ENCODE results near the gene KLHDC8A. TPM values are rescaled to one million over a fixed set of nuclear protein-coding genes. Genes with fewer than 3 reads are reported as not detected.
A peak's percentile ranks its signal among the peaks of the same experiment; 100 is the strongest.

KLHDC8A gene
- total and polyA plus RNA-seq, 2 of the 4 experiments (the other 2 are of a cell fraction) = not detected

DNA sequence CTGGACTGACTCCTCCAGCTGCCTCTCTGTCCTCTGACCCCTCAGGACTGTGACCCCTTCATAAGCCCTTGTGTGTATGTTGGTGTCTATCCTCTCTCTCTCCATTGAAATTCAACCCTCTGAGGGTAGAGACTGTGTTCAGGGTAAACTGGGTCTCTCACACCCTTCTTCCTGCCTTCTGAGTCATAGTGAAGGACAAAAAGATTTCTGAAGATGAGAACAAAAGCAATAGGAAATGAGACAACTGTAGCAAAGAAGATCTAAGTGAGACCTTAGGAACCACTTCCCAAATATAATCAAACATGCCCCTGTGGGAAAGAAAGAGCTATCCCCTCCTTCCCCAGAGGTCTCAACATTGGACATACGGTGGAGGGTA is 52.0 kb downstream of the KLHDC8A start:
- no peak for ATAC-seq (ENCODE audit: low read depth)

More for the DNA sequence above, 52.0 kb downstream of the KLHDC8A start:
- Histone ChIP-seq H2AFZ (replicated peaks; ENCODE audit: low read length, poor library complexity) (no peak overlapping the region), H2BK15ac (ENCODE audit: low read depth, low read length) (0 out of 3 replicates have a peak overlapping the region, but pooled peaks have one; percentile 11), H2BK20ac (ENCODE audit: low read depth, low read length) (no peak overlapping the region), H2BK5ac (ENCODE audit: low read depth, low read length, poor library complexity, severe bottlenecking) (peak overlapping the region; percentile 54), H3K9ac (ENCODE audit: low read depth, low read length) (no peak overlapping the region), H3K27ac (ENCODE audit: insufficient read depth, low read length) (peak overlapping the region; percentile 78), H3K36me3 (ENCODE audit: control insufficient read depth, insufficient read depth, low read length) (peaks cover 72% of the 10 kb centered on the region), H3K4ac (ENCODE audit: low read depth, low read length) (peak overlapping the region; percentile 50; the same call in 1 of the 2 replicates), H2AK5ac (ENCODE audit: low read depth, low read length) (peak overlapping the region; percentile 79), H3K14ac (replicated peaks; ENCODE audit: low read depth, low read length) (no peak overlapping the region), H3K79me1 (ENCODE audit: low read depth in 1 of 2, low read length in 2 of 2) (peaks cover 44 to 84% of the 10 kb centered on the region in 2 experiments), H3K27me3 (ENCODE audit: control insufficient read depth, insufficient read depth, low read length) (no peaks in the 10 kb centered on the region), H3K4me1 (ENCODE audit: control insufficient read depth, insufficient read depth, low read length) (peaks cover 18% of the 10 kb centered on the region), H3K56ac (ENCODE audit: extremely low read depth, insufficient read depth, low read length) (no peak overlapping the region; the same call in 1 of the 2 replicates), H3K9me1 (ENCODE audit: insufficient read depth, low read length) (peaks cover 31% of the 10 kb centered on the region), H3K23ac (ENCODE audit: low read depth, low read length) (0 out of 2 replicates have a peak overlapping the region, but pooled peaks have one; percentile 31), H2BK120ac (ENCODE audit: low read depth, low read length) (0 out of 2 replicates have a peak overlapping the region, but pooled peaks have one; percentile 0), H4K8ac (ENCODE audit: low read depth in 2 of 2, low read length in 2 of 2) (peak overlapping the region; percentile 27 to 45; a peak in 1 of 4 replicates), H4K20me1 (ENCODE audit: insufficient read depth, low read length) (no peaks in the 10 kb centered on the region; the same call in none of the 2 replicates), H3K9me3 (ENCODE audit: control insufficient read depth, insufficient read depth, low read length) (no peaks in the 10 kb centered on the region), H2AK9ac (replicated peaks; ENCODE audit: low read depth, low read length, poor library complexity) (peak overlapping the region; percentile 84), H4K91ac (ENCODE audit: insufficient read depth, low read depth, low read length) (0 out of 2 replicates have a peak overlapping the region, but pooled peaks have one; percentile 11), H4K5ac (ENCODE audit: low read depth, low read length) (no peak overlapping the region; the same call in 1 of the 2 replicates), H3K4me3 (ENCODE audit: insufficient read depth, low read depth, low read length) (no peak overlapping the region), H3K4me2 (ENCODE audit: low read depth, low read length) (no peak overlapping the region), H3K18ac (ENCODE audit: low read depth, low read length) (no peak overlapping the region)
- TF ChIP-seq RCOR1 (IDR thresholded peaks at IDR 0.05; ENCODE audit: insufficient replicate concordance, low read length) (no peak), NFE2L2 (IDR thresholded peaks at IDR 0.05; ENCODE audit: low read depth, low read length) (no peak), FOS (IDR thresholded peaks at IDR 0.05; ENCODE audit: low read depth, low read length) (no peak), CEBPB (IDR thresholded peaks at IDR 0.05; ENCODE audit: low read depth, low read length) (no peak)
- TF ChIP-seq, protein P1, sequence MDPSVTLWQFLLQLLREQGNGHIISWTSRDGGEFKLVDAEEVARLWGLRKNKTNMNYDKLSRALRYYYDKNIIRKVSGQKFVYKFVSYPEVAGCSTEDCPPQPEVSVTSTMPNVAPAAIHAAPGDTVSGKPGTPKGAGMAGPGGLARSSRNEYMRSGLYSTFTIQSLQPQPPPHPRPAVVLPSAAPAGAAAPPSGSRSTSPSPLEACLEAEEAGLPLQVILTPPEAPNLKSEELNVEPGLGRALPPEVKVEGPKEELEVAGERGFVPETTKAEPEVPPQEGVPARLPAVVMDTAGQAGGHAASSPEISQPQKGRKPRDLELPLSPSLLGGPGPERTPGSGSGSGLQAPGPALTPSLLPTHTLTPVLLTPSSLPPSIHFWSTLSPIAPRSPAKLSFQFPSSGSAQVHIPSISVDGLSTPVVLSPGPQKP (IDR thresholded peaks at IDR 0.05; ENCODE audit: borderline replicate concordance, low read depth, low read length) = no peak
- POLR2A ChIA-PET (ENCODE audit: unreplicated experiment) = no interaction called here
- CTCF ChIA-PET = no interaction called here
- WGBS, 2 experiments (ENCODE audit: extremely low coverage in 2 of 2, insufficient read length in 1 of 2) = no CpG with 5 or more reads among the region's 1 CpG
- dilution Hi-C loops (cut with HindIII; ENCODE audit: low sequenced_read_pairs, unreplicated experiment) = no loop called here
- DNase-seq = no peak
- intact Hi-C loops (cut with micrococcal nuclease) = no loop called here
- BruUV-seq (replicated peaks) = no TSS peak
- in situ Hi-C loops (cut with MboI; ENCODE audit: low sequenced_read_pairs) = no loop called here

All from IMR-90 (cell line).